CD4-positive, alpha-beta T cell (primary cell): ENCODE measurements around the gene REXO2. TPM values are rescaled to one million over a fixed set of nuclear protein-coding genes. Genes with fewer than 3 reads are reported as not detected.

ENCODE experiments used
- ATAC-seq: fragments of 200-7000 bp; cut with Tn5 transposase; one replicate; pipeline ENCODE4 v1.10.0; 2022; ENCODE audit warnings: mild to moderate bottlenecking; ENCODE audit not compliant: poor library complexity
- CTCF ChIA-PET: fragments of 350-600 bp; sonication (Branson Sonifier 250); formaldehyde crosslinking; loops from one replicate; lab custom pipeline; 2021; ENCODE audit warnings: antibody characterized with exemption, inconsistent platforms; lab: Charles Lee
- POLR2A ChIA-PET: fragments of 350-600 bp; sonication (Branson Sonifier 250); formaldehyde crosslinking; loops from one replicate; lab custom pipeline; 2021; ENCODE audit warnings: antibody characterized with exemption, inconsistent platforms; lab: Charles Lee
- DNase-seq, 14 experiments: peaks; one replicate each; pipeline ENCODE4 v3.0.0-alpha.2; 2013 to 2020; ENCODE audit warnings: mixed read lengths in 2 of 14
- H3K27ac ChIP-seq, 2 donors: one replicate each; pipeline versions ENCODE4 v1.5.1 to v1.7.0; 2013; ENCODE audit warnings: low read length in 2 of 2, low read depth in 1 of 2, mild to moderate bottlenecking in 1 of 2
- H3K27me3 ChIP-seq, 2 experiments: 1 replicate in 1 of 2; 2 replicates in 1 of 2; pipeline versions ENCODE4 v1.6.1 to v1.7.0; 2013; ENCODE audit warnings: low read length in 2 of 2, control low read depth in 1 of 2, mild to moderate bottlenecking in 1 of 2, moderate library complexity in 1 of 2; ENCODE audit not compliant: insufficient read depth in 2 of 2, control insufficient read depth in 1 of 2
- H3K36me3 ChIP-seq: one replicate; pipeline ENCODE4 v1.6.1; 2013; ENCODE audit warnings: low read length, control low read depth; ENCODE audit not compliant: insufficient read depth
- H3K4me1 ChIP-seq: one replicate; pipeline ENCODE4 v1.6.1; 2013; ENCODE audit warnings: low read length, control low read depth; ENCODE audit not compliant: insufficient read depth
- H3K4me3 ChIP-seq: one replicate; pipeline ENCODE4 v1.5.1; 2013; ENCODE audit warnings: mild to moderate bottlenecking, low read length, moderate library complexity
- H3K9me3 ChIP-seq, 2 experiments: 1 replicate in 1 of 2; 2 replicates in 1 of 2; pipeline versions ENCODE4 v1.6.1 to v1.7.0; 2013; ENCODE audit warnings: low read length in 2 of 2, mild to moderate bottlenecking in 2 of 2, control low read depth in 1 of 2, moderate library complexity in 1 of 2; ENCODE audit not compliant: control insufficient read depth in 1 of 2, insufficient read depth in 1 of 2
- H3K27ac Mint-ChIP-seq: one replicate; pipeline ENCODE4 v1.8.0; 2020; ENCODE audit warnings: mixed read lengths
- H3K27me3 Mint-ChIP-seq: one replicate; pipeline ENCODE4 v1.8.0; 2021; ENCODE audit warnings: mixed read lengths
- H3K36me3 Mint-ChIP-seq: one replicate; pipeline ENCODE4 v1.8.0; 2021; ENCODE audit warnings: low read depth, mixed read lengths
- H3K4me1 Mint-ChIP-seq: one replicate; pipeline ENCODE4 v1.8.0; 2021; ENCODE audit warnings: low read depth, mixed read lengths
- H3K4me3 Mint-ChIP-seq: one replicate; pipeline ENCODE4 v1.8.0; 2020; ENCODE audit warnings: mild to moderate bottlenecking, mixed read lengths
- H3K9me3 Mint-ChIP-seq: one replicate; pipeline ENCODE4 v1.8.0; 2020; ENCODE audit warnings: mixed read lengths
- intact Hi-C, 2 experiments: fragments of 100-400 bp; cut with DNase I in 1 of 2; cut with micrococcal nuclease in 1 of 2; formaldehyde crosslinking; loops; one replicate each; pipeline versions ENCODE4 v1.15.1 to v1.9.0; 2023 to 2025; cut with DNase I, micrococcal nuclease
- total RNA-seq, 174 experiments: library from RNA in 2 of 174; stranded (reverse) in 2 of 174; gene quantifications; one replicate each; pipeline ENCODE4 v1.2.3 and lab custom pipeline; 2021 to 2026
- TF ChIP-seq, protein P1 (sequence below): fragments of 200-600 bp; IDR thresholded peaks from one replicate; pipeline ENCODE4 v1.8.0; 2022; ENCODE audit warnings: antibody characterized with exemption, mild to moderate bottlenecking

Gene REXO2
- total RNA-seq, 2 experiments from 2014 or later: 17.3 to 20.6 TPM

DNA sequence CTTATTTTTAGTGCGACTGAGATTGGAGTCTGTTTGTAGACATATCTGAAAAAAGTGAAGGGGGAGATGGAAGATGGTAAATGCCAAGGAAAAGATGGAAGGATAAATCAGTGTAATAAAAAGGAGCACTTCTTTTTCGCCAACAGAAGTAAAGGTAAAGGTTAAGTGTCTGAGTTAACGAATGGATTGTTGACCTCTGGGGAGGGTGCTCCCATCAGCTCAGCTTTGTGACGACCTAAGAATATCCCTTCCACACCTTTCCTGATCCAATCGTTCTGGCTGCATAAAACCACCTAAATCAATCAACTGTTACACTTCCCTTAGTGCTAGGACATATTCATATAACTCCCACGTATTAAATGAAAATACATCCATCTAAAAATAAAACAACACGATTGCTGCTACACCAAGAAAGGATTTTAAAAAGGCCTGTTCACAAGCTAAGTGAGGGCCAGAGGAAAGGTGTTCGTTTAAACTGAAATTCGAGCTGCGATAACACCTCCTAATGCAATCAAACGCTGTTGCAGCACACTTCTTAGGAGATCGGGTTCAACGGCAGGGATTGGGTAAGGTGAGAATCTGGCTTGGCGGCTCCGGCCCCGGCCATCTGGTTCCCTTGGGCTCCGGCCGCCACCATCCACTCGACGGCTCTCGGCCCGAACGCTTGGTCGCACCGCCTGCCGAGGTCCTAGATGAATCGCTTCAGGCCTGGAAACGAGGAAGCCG lies 39.6 kb upstream of the REXO2 start:
- DNase-seq (peak in 1 of 14 experiments; percentile 16), ATAC-seq (peak; percentile 3)
- Histone ChIP-seq H3K36me3 (peaks cover 19% of the 10 kb centered on the region), H3K4me3 (peak overlapping the region; percentile 92), H3K27me3 (no peaks in the 10 kb centered on the region), H3K27ac (peak overlapping the region; percentile 93 to 96), H3K9me3 (no peaks in the 10 kb centered on the region), H3K4me1 (peaks cover 9% of the 10 kb centered on the region)
- POLR2A ChIA-PET: interaction anchor here (0.8 to 2.0 kb wide), 5 partner anchors 10 to 339 kb away, joined by 3 to 22 read pairs (median 3); partner anchors contain the start of gene REXO2
- intact Hi-C loops: loop anchor here (1.0 to 10.0 kb wide), 7 partner anchors 40 to 1087 kb away; partner anchors contain the start of genes REXO2 (in 2 of the 2), TTC12 (in 1 of the 2), USP28 (in 1 of the 2) and ZW10 (in 1 of the 2)
- peak overlapping the region; percentile 100 for H3K27ac Mint-ChIP-seq
- TF ChIP-seq, protein P1, sequence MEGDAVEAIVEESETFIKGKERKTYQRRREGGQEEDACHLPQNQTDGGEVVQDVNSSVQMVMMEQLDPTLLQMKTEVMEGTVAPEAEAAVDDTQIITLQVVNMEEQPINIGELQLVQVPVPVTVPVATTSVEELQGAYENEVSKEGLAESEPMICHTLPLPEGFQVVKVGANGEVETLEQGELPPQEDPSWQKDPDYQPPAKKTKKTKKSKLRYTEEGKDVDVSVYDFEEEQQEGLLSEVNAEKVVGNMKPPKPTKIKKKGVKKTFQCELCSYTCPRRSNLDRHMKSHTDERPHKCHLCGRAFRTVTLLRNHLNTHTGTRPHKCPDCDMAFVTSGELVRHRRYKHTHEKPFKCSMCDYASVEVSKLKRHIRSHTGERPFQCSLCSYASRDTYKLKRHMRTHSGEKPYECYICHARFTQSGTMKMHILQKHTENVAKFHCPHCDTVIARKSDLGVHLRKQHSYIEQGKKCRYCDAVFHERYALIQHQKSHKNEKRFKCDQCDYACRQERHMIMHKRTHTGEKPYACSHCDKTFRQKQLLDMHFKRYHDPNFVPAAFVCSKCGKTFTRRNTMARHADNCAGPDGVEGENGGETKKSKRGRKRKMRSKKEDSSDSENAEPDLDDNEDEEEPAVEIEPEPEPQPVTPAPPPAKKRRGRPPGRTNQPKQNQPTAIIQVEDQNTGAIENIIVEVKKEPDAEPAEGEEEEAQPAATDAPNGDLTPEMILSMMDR: no peak
- no peaks in the 10 kb centered on the region for H3K27me3 Mint-ChIP-seq
- CTCF ChIA-PET: no interaction called here
- H3K4me3 Mint-ChIP-seq: peak overlapping the region; percentile 99
- peaks cover 39% of the 10 kb centered on the region for H3K36me3 Mint-ChIP-seq
- H3K9me3 Mint-ChIP-seq: no peaks in the 10 kb centered on the region
- peaks cover 56% of the 10 kb centered on the region for H3K4me1 Mint-ChIP-seq

GRCh38 chr11:114400216-114400914 lies 38.9 kb upstream of the REXO2 start, which contains the start of the genes C11orf71 and RBM7:
C11orf71 (minus strand) TSS chr11:114400511; CDS start chr11:114400331, 180 bp downstream.
RBM7 (plus strand) TSS chr11:114400666; CDS start chr11:114400672, 6 bp downstream.
- H3K4me3 Mint-ChIP-seq: peak within 1 kb of the TSS; percentile 99
- peak within 1 kb of the TSS; percentile 93 to 96 for H3K27ac ChIP-seq
- H3K9me3 ChIP-seq: no peaks in the 10 kb centered on the region
- H3K27me3 ChIP-seq: no peaks in the 10 kb centered on the region
- intact Hi-C loops: loop anchor here (1.0 to 10.0 kb wide), 5 partner anchors 39 to 526 kb away; partner anchors contain the start of genes REXO2 (in 2 of the 2) and USP28 (in 1 of the 2)
- peaks cover 9% of the 10 kb centered on the region for H3K4me1 ChIP-seq
- peak; percentile 91 for ATAC-seq
- H3K9me3 Mint-ChIP-seq: no peaks in the 10 kb centered on the region
- POLR2A ChIA-PET: interaction anchor here (0.6 to 2.0 kb wide), 10 partner anchors 9 to 340 kb away, joined by 3 to 22 read pairs (median 4); partner anchors contain the start of gene REXO2
- peak within 1 kb of the TSS; percentile 92 for H3K4me3 ChIP-seq
- no peaks in the 10 kb centered on the region for H3K27me3 Mint-ChIP-seq
- H3K36me3 ChIP-seq: peaks cover 26% of the 10 kb centered on the region
- H3K27ac Mint-ChIP-seq: peak within 1 kb of the TSS; percentile 100
- DNase-seq: peak; percentile 95 to 100 (median 98)
- CTCF ChIA-PET: no interaction called here
- TF ChIP-seq, protein P1: peak; percentile 28
- H3K36me3 Mint-ChIP-seq: peaks cover 46% of the 10 kb centered on the region
- peaks cover 63% of the 10 kb centered on the region for H3K4me1 Mint-ChIP-seq

DNA sequence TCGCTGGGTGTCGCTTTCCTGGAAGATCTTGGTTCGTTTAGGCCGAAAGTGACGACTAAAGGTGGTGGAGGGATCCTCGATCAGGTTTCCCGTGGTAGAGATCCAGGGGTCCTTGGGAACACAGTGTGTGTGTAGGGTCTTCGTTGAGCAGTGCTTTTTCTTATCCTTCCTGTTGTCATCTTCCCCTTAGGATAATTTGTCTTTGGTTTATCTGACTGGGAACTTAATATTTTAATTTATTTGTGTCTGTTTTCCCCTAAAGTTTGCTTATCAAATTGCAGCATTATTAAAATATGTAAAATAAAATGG lies 38.4 kb upstream of the REXO2 start:
- Mint-ChIP-seq H3K4me1 (peaks cover 68% of the 10 kb centered on the region), H3K9me3 (no peaks in the 10 kb centered on the region), H3K27me3 (no peaks in the 10 kb centered on the region), H3K4me3 (peak overlapping the region; percentile 99), H3K27ac (peak overlapping the region; percentile 100), H3K36me3 (peaks cover 51% of the 10 kb centered on the region)
- Histone ChIP-seq H3K27me3 (no peaks in the 10 kb centered on the region), H3K4me1 (peaks cover 9% of the 10 kb centered on the region), H3K9me3 (no peaks in the 10 kb centered on the region), H3K36me3 (peaks cover 31% of the 10 kb centered on the region), H3K27ac (peak overlapping the region; percentile 93 to 96), H3K4me3 (peak overlapping the region; percentile 92)
- DNase-seq (no peak), ATAC-seq (no peak)
- intact Hi-C loops: loop anchor here (1.0 to 10.0 kb wide), 5 partner anchors 38 to 526 kb away; partner anchors contain the start of genes REXO2 (in 2 of the 2) and USP28 (in 1 of the 2)
- ChIA-PET POLR2A (interaction anchor here (0.6 to 2.0 kb wide), 8 partner anchors 9 to 61 kb away, joined by 3 to 22 read pairs (median 4); partner anchors contain the start of gene REXO2), CTCF (no interaction called here)
- TF ChIP-seq, protein P1: no peak
